NCI-H187 treated with DMSO at 0.1 percent for 48 hours (cell line): Measurements from ENCODE around the gene SNAP91.

Experiments
- DNase-seq: peaks from one replicate; lab custom pipeline; 2025; lab: John Stamatoyannopoulos, UW

The SNAP91 gene

GRCh38 chr6:83546636-83547035 is 162.3 kb downstream of the SNAP91 start:
- no peak for DNase-seq

- DNase-seq = no peak
These were observed 169.2 kb downstream of the SNAP91 start for GRCh38 chr6:83539678-83540077.

GRCh38 chr6:83536647-83537589 is 172.0 kb downstream of the SNAP91 start:
- no peak for DNase-seq

GRCh38 chr6:83536034-83536646 is 172.8 kb downstream of the SNAP91 start:
- no peak for DNase-seq

DNA sequence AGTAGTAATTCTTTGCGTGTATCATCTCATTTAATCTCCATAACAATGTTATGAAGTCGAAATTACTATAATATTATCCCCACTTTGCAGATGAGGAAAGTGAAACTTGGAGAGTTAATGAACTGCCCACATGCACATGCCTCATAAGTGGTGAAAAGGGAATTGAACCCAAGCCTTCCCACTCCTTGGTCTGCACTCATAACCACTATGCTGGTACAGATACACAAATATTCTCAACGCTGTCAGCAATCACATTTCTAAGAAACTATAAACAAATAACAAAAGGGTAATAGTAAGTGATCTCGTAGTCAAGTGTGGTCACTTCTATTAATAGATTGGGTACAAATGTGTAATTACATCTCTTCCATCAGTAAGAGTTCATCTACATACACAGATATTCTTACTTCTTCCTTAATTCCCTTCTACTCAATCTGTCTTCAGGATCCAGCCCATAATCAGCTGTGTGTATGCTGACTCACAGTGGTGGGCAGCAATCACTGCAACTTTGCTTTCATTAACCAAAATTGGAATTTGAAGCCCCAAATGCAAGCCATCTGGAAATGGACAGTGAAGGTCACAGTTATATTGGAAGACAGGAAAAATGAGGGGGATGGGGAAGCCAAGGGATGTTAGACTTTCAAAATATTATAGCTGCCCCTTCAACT is 190.0 kb downstream of the SNAP91 start:
- DNase-seq = no peak

GRCh38 chr6:83517500-83517899 is 191.4 kb downstream of the SNAP91 start:
- DNase-seq = no peak

- DNase-seq = no peak
These were observed 193.9 kb downstream of the SNAP91 start for GRCh38 chr6:83514866-83515466.

- DNase-seq = no peak
These were observed 194.4 kb downstream of the SNAP91 start for GRCh38 chr6:83514466-83514865.

DNA sequence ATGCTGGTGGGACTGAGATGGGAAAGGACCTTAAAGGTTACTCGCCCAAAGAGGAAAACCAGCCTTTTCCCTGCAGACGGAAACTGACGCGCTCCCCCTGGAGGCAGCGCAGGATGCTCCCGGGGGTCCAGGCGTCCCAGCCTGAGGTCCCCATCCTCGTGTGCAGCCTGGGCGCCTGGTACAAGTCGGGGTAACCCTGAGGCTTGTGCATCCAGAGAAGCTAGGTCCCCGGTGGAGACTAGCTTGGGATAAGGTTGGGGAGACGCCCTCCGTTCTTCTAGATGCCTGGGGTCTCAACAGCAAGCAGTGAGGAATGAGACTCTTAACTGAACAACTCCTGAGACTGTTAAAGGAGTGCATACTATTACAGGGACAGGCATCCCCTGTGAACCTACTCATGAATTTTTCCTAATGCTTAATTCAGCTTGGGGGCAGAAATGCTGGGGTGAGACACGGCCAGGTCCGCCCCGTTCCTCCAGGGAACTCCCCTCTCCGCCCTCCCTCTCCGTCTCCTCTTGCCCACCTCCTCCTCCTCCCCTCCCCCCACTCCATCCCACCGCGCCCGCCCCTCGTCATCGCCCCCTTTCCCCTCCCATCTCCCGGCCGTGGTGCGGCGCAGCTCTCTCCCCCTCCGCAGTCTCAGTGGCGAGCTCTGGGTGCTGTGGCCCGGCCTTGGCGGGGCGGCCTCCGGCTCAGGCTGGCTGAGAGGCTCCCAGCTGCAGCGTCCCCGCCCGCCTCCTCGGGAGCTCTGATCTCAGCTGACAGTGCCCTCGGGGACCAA is 196.8 kb downstream of the SNAP91 start, which contains the start of gene PRSS35:
PRSS35 (plus strand) TSS at position 634 of the 781 bp plus-strand sequence. CDS start 10,908 bp downstream, outside the sequence.
- no peak for DNase-seq

- no peak for DNase-seq
These were observed 197.6 kb downstream of the SNAP91 start for GRCh38 chr6:83511266-83511665.

- no peak for DNase-seq
These were observed 198.1 kb downstream of the SNAP91 start for GRCh38 chr6:83510791-83511190.

DNA sequence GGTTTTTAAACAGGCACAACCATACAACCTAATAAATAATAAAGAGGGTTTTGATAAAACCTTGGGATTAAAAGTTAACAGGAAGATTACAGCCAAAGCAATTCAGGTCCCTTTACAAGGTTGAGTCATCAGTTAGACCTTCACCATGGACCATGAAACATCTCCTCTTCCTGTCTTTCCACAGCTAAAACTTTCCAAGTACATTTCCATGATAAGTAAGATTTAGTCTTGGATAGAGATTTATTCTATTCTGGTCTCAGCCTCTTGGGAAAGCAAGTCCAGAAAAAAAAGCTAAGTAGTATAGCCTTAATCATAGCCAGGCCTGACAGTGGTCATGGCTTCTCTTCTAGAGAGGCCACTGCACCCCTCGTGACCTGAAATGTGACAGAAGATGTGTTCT is 199.5 kb downstream of the SNAP91 start:
- DNase-seq = no peak

GRCh38 chr6:83505356-83505755 is 203.5 kb downstream of the SNAP91 start:
- no peak for DNase-seq
